GM18873 (cell line): ENCODE results near the gene PTPRN2.

Experiments used
- ATAC-seq: cut with Tn5 transposase; IDR thresholded peaks from one replicate; pipeline ENCODE4 v1.9.1; 2021; ENCODE audit warnings: mild to moderate bottlenecking, moderate library complexity, moderate number of reproducible peaks; ENCODE audit not compliant: unreplicated experiment, low FRiP score

Gene PTPRN2

GRCh38 chr7:157587805-157588560, 999.6 kb downstream of the PTPRN2 start:
- ATAC-seq, result no peak

- no peak for ATAC-seq
Observed at GRCh38 chr7:157587051-157587804, 1000.4 kb downstream of the PTPRN2 start.

GRCh38 chr7:157586426-157586955, 1001.1 kb downstream of the PTPRN2 start:
- no peak for ATAC-seq

- ATAC-seq, result no peak
Observed at GRCh38 chr7:157585113-157585861, 1002.3 kb downstream of the PTPRN2 start.

- ATAC-seq, result no peak
Observed at GRCh38 chr7:157584420-157584819, 1003.2 kb downstream of the PTPRN2 start.

- no peak for ATAC-seq
Observed at GRCh38 chr7:157581740-157582139, 1005.9 kb downstream of the PTPRN2 start.

GRCh38 chr7:157580324-157580723, 1007.3 kb downstream of the PTPRN2 start:
- ATAC-seq, result no peak

GRCh38 chr7:157579425-157579824, 1008.2 kb downstream of the PTPRN2 start:
- ATAC-seq, result no peak

- ATAC-seq, result no peak
Observed at GRCh38 chr7:157577796-157578339, 1009.8 kb downstream of the PTPRN2 start.

GRCh38 chr7:157577061-157577460, 1010.6 kb downstream of the PTPRN2 start:
- ATAC-seq, result no peak

GRCh38 chr7:157576415-157576814, 1011.2 kb downstream of the PTPRN2 start:
- no peak for ATAC-seq

- ATAC-seq, result no peak
Observed at GRCh38 chr7:157575777-157576176, 1011.8 kb downstream of the PTPRN2 start.

- no peak for ATAC-seq
Observed at GRCh38 chr7:157574914-157575586, 1012.6 kb downstream of the PTPRN2 start.

GRCh38 chr7:157574120-157574825, 1013.4 kb downstream of the PTPRN2 start:
- no peak for ATAC-seq

- no peak for ATAC-seq
Observed at GRCh38 chr7:157573244-157573643, 1014.4 kb downstream of the PTPRN2 start.

GRCh38 chr7:157572622-157573021, 1015.0 kb downstream of the PTPRN2 start:
- ATAC-seq, result no peak

- no peak for ATAC-seq
Observed at GRCh38 chr7:157570531-157571200, 1017.0 kb downstream of the PTPRN2 start.

GRCh38 chr7:157569967-157570366, 1017.7 kb downstream of the PTPRN2 start:
- no peak for ATAC-seq
